AG04450 (cell line): ENCODE measurements around the gene SREK1IP1. TPM values are rescaled to one million over a fixed set of nuclear protein-coding genes. Genes with fewer than 3 reads are reported as not detected.
"Not testable (repeated sequence)": the region's sequence is repeated elsewhere in the genome, so short reads cannot be mapped to it uniquely, and the experiment has no call there.

Source experiments
- CTCF ChIA-PET: fragments of 300-600, 350-600 bp; formaldehyde crosslinking; extraction: SDS; loops from one replicate; lab custom pipeline; 2022; ENCODE audit warnings: antibody characterized with exemption, inconsistent platforms; lab: Charles Lee
- POLR2A ChIA-PET: fragments of 350-600 bp; formaldehyde crosslinking; extraction: SDS; loops from one replicate; lab custom pipeline; 2021; ENCODE audit warnings: antibody characterized with exemption, inconsistent platforms; lab: Yijun Ruan, JAX
- DNase-seq: peaks from one replicate; pipeline ENCODE4 v3.0.0-alpha.2; 2011; ENCODE audit warnings: low read depth, low spot score
- H3K27ac ChIP-seq: one replicate; pipeline ENCODE4 v1.5.1; 2012; ENCODE audit warnings: low read depth, low read length, control low read depth
- H3K27me3 ChIP-seq: one replicate; pipeline ENCODE4 v1.6.0; 2012; ENCODE audit warnings: low read length; ENCODE audit not compliant: control insufficient read depth, insufficient read depth
- H3K4me3 ChIP-seq: 2 replicates; pipeline ENCODE4 v1.5.1; 2011; ENCODE audit warnings: mild to moderate bottlenecking, low read depth, low read length, control low read depth
- H3K9me3 ChIP-seq: 2 replicates; pipeline ENCODE4 v1.5.1; 2012; ENCODE audit warnings: low read length; ENCODE audit not compliant: control insufficient read depth, insufficient read depth
- polyA plus RNA-seq: library from polyadenylated mRNA; depleted of rRNA; stranded (reverse); fragments of >200 nt; gene quantifications from 2 replicates; pipeline ENCODE4 v1.2.3, GENCODE V29; 2011
- TF ChIP-seq, protein P1 (sequence below): IDR thresholded peaks from 2 replicates; pipeline ENCODE4 v1.5.1; 2011; ENCODE audit warnings: low read depth, low read length, control low read depth, inconsistent platforms

Gene SREK1IP1
- polyA plus RNA-seq, 1 experiment, result 3.8 TPM

DNA sequence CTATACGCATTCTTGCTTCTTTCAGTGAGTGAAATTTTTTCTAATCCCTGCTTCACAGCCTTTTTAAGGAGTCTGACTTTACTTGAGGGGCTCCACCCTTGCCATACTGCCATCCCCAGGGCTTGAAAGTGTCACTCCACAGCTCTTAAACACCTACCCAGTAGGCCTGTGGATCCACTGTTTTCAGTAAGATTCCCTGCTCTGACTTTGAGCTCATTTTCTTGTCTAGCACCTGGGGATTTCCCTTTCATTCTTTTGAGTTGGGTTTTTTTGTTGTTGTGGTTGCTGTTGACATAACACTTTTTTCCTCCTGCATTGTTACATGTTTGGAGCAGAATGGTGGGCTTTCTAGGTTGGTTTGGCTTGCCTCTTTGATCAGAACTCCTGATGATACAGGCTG lies 23.6 kb downstream of the SREK1IP1 start:
- TF ChIP-seq, protein P1, sequence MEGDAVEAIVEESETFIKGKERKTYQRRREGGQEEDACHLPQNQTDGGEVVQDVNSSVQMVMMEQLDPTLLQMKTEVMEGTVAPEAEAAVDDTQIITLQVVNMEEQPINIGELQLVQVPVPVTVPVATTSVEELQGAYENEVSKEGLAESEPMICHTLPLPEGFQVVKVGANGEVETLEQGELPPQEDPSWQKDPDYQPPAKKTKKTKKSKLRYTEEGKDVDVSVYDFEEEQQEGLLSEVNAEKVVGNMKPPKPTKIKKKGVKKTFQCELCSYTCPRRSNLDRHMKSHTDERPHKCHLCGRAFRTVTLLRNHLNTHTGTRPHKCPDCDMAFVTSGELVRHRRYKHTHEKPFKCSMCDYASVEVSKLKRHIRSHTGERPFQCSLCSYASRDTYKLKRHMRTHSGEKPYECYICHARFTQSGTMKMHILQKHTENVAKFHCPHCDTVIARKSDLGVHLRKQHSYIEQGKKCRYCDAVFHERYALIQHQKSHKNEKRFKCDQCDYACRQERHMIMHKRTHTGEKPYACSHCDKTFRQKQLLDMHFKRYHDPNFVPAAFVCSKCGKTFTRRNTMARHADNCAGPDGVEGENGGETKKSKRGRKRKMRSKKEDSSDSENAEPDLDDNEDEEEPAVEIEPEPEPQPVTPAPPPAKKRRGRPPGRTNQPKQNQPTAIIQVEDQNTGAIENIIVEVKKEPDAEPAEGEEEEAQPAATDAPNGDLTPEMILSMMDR, result no peak
- Histone ChIP-seq H3K27ac (no peak overlapping the region), H3K27me3 (no peaks in the 10 kb centered on the region), H3K9me3 (no peaks in the 10 kb centered on the region), H3K4me3 (no peak overlapping the region)
- DNase-seq, result no peak
- ChIA-PET CTCF (no interaction called here), POLR2A (no interaction called here)

DNA sequence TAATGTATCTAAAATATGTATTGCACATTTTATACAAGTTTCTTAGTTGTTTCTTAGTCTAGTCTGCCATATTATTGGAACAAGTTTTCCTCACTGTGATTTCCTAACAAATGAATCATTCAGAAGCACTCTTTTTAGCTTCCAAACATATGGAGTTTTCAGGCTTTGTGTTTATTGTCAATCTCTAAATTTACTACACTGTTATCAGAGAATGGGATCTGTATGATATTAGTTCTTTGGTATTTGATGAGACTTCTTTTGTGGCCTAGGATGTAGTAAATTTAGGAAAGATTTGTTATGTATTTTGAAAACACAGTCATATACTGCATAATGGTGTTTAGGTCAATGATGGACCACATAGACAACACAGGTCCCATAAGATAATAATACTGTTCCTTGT lies 25.7 kb downstream of the SREK1IP1 start:
- DNase-seq, result no peak
- TF ChIP-seq, protein P1, result no peak
- Histone ChIP-seq H3K27ac (no peak overlapping the region), H3K4me3 (no peak overlapping the region), H3K27me3 (no peaks in the 10 kb centered on the region), H3K9me3 (no peaks in the 10 kb centered on the region)
- ChIA-PET CTCF (no interaction called here), POLR2A (no interaction called here)

DNA sequence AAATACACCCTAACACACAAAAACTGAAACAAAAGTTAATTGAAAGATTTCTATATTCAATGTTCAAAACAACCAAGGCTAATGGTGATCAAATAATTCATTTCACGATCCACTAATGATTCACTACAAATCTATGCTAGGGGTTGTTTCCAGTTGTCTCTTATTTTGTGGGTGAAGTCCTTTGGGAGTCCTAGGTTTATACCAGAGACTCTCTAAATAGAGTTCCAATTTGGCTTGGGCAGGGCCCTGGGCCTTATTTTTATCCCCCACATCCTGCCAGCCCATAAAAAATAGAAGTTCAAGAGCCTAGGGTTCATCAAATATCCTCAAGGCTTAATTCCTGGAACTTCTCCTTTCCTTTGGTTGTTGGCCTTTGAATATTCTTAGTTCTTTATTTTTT lies 26.1 kb downstream of the SREK1IP1 start:
- CTCF ChIA-PET, result no interaction called here
- POLR2A ChIA-PET, result no interaction called here
- TF ChIP-seq, protein P1, result no peak
- H3K9me3 ChIP-seq, result no peaks in the 10 kb centered on the region
- H3K4me3 ChIP-seq, result no peak overlapping the region
- no peak for DNase-seq
- H3K27ac ChIP-seq, result no peak overlapping the region
- no peaks in the 10 kb centered on the region for H3K27me3 ChIP-seq

DNA sequence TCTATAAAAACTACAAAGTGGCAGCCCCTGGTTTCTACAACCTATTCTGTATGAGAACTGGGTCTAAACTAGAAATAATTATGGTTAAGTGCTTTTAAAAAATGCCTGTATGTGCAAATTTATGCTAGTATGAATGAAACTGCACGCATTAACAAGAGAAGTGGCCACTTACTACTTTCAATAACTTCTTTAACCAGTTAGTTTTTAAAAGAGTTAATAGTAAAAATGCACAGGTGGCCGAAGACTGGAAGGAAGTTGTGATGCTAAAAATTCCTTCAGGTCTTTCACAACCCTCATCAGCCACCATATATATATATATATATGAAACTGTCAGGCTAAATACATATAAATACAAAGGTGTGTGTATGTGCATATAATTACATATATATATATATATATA lies 41.3 kb downstream of the SREK1IP1 start:
- no peak overlapping the region for H3K4me3 ChIP-seq
- CTCF ChIA-PET, result no interaction called here
- POLR2A ChIA-PET, result no interaction called here
- DNase-seq, result no peak
- TF ChIP-seq, protein P1, result no peak
- H3K27ac ChIP-seq, result no peak overlapping the region
- H3K27me3 ChIP-seq, result no peaks in the 10 kb centered on the region
- H3K9me3 ChIP-seq, result no peaks in the 10 kb centered on the region

DNA sequence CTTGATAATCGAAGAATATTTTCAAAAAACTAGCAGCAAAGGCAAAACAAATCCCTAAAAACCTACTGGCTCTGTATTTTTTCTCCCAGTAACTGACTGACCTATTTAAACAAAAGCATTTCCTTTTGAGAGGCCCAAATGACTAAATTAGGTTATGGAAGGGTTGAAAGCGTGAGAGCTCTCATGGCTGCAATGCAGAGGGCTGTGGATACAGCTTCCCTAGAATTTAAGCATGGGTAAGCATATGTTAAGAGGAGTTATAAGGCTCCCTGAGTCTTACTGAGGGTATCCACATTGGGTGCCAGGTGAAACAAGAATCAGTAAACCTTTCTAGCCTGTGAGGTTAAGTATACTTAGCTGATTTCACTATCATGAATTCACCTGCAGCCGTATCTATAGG lies 45.9 kb downstream of the SREK1IP1 start:
- POLR2A ChIA-PET, result no interaction called here

DNA sequence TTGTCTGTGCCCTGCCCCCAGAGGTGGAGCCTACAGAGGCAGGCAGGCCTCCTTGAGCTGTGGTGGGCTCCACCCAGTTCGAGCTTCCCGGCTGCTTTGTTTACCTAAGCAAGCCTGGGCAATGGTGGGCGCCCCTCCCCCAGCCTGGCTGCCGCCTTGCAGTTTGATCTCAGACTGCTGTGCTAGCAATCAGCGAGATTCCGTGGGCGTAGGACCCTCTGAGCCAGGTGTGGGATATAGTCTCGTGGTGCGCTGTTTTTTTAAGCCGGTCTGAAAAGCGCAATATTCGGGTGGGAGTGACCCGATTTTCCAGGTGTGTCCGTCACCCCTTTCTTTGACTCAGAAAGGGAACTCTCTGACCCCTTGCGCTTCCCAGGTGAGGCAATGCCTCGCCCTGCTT lies 54.0 kb downstream of the SREK1IP1 start:
- CTCF ChIA-PET, result not testable (repeated sequence)

More for the DNA sequence above, 45.9 kb downstream of the SREK1IP1 start:
- H3K9me3 ChIP-seq, result no peaks in the 10 kb centered on the region
- H3K27me3 ChIP-seq, result no peaks in the 10 kb centered on the region
- CTCF ChIA-PET, result no interaction called here
- no peak overlapping the region for H3K27ac ChIP-seq
- DNase-seq, result no peak
- TF ChIP-seq, protein P1, result no peak
- no peak overlapping the region for H3K4me3 ChIP-seq

More for the DNA sequence above, 54.0 kb downstream of the SREK1IP1 start:
- H3K27me3 ChIP-seq, H3K4me3 ChIP-seq, H3K27ac ChIP-seq, POLR2A ChIA-PET, DNase-seq, H3K9me3 ChIP-seq: not testable (repeated sequence)
